Activated effector memory CD4-positive, alpha-beta T cell treated with anti-CD3 and anti-CD28 coated beads, Interleukin-2, amount 50 U/mL, for 16 hours (primary cell): Measurements from ENCODE around the gene PRXL2A.
"Not testable (repeated sequence)": the region's sequence is repeated elsewhere in the genome, so short reads cannot be mapped to it uniquely, and the experiment has no call there.

Source experiments
- DNase-seq: peaks from one replicate; pipeline ENCODE4 v3.0.0-alpha.2; 2020

PRXL2A gene

GRCh38 chr10:80408242-80409101, at the start of gene PRXL2A:
Gene PRXL2A, plus strand, starts transcription at chr10:80408551. Its CDS starts 11,917 bp downstream, at chr10:80420468.
- DNase-seq: peak; percentile 91

- not testable (repeated sequence) for DNase-seq
These were observed 49.4 kb upstream of the PRXL2A start for GRCh38 chr10:80358925-80359324.

- no peak for DNase-seq
These were observed 48.7 kb upstream of the PRXL2A start for GRCh38 chr10:80359644-80360043.

GRCh38 chr10:80365510-80365909, 42.8 kb upstream of the PRXL2A start:
- no peak for DNase-seq

GRCh38 chr10:80371467-80371866, 36.9 kb upstream of the PRXL2A start:
- no peak for DNase-seq

GRCh38 chr10:80372675-80373074, 35.7 kb upstream of the PRXL2A start:
- DNase-seq: no peak

- DNase-seq: no peak
These were observed 34.8 kb upstream of the PRXL2A start for GRCh38 chr10:80373502-80373901.

- DNase-seq: no peak
These were observed 28.6 kb upstream of the PRXL2A start for GRCh38 chr10:80379701-80380100.

- DNase-seq: no peak
These were observed 28.2 kb upstream of the PRXL2A start for GRCh38 chr10:80380185-80380584.

GRCh38 chr10:80382989-80383388, 25.4 kb upstream of the PRXL2A start:
- peak; percentile 65 for DNase-seq

GRCh38 chr10:80390740-80391139, 17.6 kb upstream of the PRXL2A start:
- DNase-seq: no peak

GRCh38 chr10:80392250-80392649, 16.1 kb upstream of the PRXL2A start:
- DNase-seq: no peak

- DNase-seq: no peak
These were observed 13.9 kb upstream of the PRXL2A start for GRCh38 chr10:80394358-80394916.

GRCh38 chr10:80397014-80397413, 11.3 kb upstream of the PRXL2A start:
- DNase-seq: no peak

GRCh38 chr10:80400136-80400804, 8.1 kb upstream of the PRXL2A start:
- DNase-seq: no peak

- DNase-seq: no peak
These were observed 3.3 kb upstream of the PRXL2A start for GRCh38 chr10:80405035-80405434.

- no peak for DNase-seq
These were observed 2.7 kb upstream of the PRXL2A start for GRCh38 chr10:80405626-80406025.

- DNase-seq: no peak
These were observed 2.1 kb upstream of the PRXL2A start for GRCh38 chr10:80406204-80406603.

GRCh38 chr10:80407812-80408241, 524 bp upstream of the PRXL2A start:
- peak; percentile 72 for DNase-seq

GRCh38 chr10:80409121-80409520, 770 bp downstream of the PRXL2A start:
- DNase-seq: no peak

GRCh38 chr10:80410122-80410521, 1.8 kb downstream of the PRXL2A start:
- no peak for DNase-seq

- no peak for DNase-seq
These were observed 2.3 kb downstream of the PRXL2A start for GRCh38 chr10:80410578-80411145.

GRCh38 chr10:80411267-80411668, 2.9 kb downstream of the PRXL2A start:
- DNase-seq: no peak
